DMS 273 (cell line): ENCODE data around the gene TRMT61A.

Experiments
- DNase-seq: peaks from one replicate; lab custom pipeline; 2025; ENCODE audit not compliant: unreplicated experiment; lab: John Stamatoyannopoulos, UW

Gene TRMT61A

DNA sequence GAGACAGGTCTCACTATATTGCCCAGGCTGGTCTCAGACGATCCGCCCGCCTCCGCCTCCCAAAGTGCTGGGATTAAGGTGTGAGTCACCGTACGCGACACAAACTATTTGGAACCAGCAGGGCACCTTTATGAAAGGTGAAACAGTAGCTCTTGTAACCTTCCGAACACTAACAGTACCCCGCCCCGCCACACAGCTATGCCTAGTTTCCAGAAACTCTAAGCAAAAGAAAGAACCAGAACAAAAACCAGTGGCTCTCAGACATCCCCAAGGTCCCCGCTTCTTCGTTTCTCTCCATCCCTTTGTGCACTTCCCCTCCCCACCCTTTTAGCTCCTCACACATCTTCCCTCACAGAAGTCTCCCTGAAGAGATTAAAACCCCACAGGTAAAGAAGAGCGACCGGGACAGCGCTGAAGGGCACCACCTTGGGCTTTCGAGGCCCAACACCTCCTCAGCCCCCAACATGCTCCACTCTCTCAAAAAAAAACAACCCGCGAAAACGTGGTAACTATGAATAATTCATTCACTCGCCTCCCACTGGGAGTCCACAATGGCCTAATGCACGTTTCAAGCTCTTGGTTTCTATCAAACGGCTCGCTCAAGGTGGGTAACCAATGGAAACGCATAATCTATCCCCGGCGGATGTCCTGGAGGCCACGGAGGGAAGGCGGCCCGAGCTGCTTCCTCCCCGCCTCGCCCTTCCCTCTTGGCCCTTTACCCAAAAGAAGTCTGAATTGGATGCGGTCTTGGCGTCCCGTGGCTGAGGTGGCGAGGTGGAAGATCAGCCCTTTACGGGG is 32.6 kb downstream of the TRMT61A start:
- peak; percentile 78 for DNase-seq

DNA sequence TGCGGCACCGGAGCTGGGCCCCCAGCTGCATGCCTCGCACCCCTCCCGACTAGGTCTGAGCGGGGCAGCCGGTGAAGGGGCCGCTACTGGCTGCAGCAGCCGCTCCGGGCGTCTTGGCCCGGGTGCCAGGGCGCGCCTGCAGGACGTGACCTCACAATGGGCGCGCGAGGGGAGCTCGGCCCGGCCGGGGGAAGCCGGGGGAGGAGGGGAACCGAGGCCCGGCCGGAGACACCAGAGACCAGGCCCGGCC is 33.1 kb downstream of the TRMT61A start:
- DNase-seq = peak; percentile 79

GRCh38 chr14:103562429-103563225 is 33.6 kb downstream of the TRMT61A start, which contains the start of the genes BAG5 and COA8:
TSS of gene BAG5 (minus strand) at chr14:103562657. CDS start at chr14:103561164, 1,493 bp downstream.
TSS of gene COA8 (plus strand) at chr14:103562960. CDS start at chr14:103563002, 42 bp downstream.
- peak; percentile 97 for DNase-seq

DNA sequence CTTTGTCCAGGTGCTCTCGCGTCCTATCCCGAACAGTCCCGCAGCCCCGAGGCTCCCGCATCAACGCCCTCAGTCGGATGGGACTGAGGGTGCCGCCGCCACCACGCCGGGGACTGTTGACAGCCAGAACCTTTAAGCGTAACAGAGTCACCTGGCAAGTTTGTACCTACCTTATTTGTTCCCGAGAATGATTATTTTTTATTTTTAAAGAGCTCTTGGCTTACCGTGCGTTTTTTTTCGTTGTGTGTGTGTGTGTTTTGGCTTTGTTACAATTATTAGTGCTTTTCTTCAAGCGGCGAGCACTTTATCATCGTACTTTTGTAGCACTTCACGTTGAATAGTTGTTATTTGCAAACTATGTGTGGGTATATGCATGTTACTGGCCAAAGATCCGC is 34.2 kb downstream of the TRMT61A start:
- DNase-seq = no peak

DNA sequence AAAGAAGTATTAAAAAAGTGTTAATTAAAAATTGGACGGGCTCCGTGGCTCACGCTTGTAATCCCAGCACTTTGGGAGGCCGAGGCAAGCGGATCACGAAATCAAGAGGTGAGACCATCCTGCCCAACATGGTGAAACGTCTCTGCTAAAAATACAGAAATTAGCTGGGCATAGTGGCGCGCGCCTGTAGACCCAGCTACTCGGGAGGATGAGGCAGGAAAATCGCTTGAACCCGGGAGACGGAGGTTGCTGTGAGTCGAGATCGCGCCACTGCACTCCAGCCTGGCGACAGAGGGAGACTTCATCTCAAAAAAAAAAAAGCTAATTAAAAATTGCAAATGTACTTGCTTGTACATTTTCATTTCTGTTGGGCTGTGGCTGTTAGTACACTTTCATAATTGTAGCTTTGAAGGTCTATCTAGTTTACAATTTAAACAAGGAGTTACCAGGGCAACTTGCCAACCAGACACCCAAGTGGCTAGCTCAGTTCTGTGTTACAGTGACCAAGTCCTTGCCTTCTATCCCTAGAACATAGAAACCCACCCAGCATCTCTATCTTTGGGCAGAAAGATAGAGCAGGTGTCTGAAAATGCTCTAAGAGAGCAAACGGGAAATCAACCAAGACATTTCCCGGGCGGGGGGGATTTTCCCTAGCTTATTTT is 35.0 kb downstream of the TRMT61A start:
- DNase-seq = peak; percentile 34

DNA sequence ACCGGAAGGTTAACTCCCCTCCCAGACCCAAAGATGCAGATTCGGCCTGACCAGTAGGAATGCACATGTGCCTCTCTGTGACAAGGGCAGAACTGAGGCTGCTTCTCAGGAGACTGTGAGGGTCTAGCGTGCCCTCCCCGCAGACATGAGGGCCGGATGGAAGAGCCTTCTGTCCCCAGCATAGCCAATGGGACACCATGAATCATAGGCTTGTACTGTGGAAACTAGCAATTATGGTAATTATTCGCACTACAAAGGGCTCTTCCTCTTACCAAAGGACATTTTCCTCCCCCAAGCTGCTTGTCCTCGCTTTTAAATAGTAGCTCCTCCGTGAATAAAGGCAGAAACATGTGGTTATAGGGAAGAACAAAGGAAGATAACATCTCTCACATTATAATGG is 40.0 kb downstream of the TRMT61A start:
- DNase-seq = no peak

DNA sequence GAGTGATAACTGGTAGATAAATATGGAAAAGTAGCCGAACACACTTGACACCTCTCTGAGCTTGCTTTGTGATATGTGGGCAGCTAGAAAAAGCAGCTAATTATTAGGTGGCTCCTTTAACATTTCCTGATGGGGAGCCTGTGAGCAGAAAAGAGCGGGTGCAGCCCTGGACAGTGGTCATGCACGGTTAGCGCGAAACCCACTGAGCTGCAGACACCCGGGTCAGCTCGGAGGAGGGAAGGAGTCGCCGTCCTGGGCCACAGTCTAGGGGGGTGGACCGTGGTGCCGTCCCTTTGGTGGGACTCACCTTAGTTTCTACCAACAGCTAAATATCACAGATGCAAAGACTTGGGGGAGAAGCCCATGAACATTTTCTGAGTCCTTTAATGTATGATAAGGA is 40.4 kb downstream of the TRMT61A start:
- no peak for DNase-seq

DNA sequence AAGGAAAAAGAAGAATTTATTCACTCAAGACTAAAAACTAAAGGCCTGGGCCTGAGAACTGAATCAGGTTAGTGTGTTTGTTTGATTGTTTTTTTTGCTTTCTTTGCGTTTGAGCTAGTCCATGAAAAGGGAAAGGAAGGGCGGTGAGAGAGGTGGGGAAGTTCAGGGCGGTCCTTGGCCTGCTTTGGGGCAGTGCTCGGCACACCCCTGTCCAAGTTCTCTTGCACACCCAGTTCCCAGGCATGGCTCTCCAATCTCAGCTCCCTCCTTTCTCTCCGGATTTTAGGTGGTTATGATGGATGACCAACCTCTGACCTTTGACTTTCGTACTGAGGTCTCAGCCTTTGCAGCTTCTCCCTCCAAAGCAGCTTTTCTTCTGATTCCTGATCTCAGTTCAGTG is 45.1 kb downstream of the TRMT61A start:
- no peak for DNase-seq

- DNase-seq = no peak
Observed at GRCh38 chr14:103574707-103575285, 45.8 kb downstream of the TRMT61A start.

DNA sequence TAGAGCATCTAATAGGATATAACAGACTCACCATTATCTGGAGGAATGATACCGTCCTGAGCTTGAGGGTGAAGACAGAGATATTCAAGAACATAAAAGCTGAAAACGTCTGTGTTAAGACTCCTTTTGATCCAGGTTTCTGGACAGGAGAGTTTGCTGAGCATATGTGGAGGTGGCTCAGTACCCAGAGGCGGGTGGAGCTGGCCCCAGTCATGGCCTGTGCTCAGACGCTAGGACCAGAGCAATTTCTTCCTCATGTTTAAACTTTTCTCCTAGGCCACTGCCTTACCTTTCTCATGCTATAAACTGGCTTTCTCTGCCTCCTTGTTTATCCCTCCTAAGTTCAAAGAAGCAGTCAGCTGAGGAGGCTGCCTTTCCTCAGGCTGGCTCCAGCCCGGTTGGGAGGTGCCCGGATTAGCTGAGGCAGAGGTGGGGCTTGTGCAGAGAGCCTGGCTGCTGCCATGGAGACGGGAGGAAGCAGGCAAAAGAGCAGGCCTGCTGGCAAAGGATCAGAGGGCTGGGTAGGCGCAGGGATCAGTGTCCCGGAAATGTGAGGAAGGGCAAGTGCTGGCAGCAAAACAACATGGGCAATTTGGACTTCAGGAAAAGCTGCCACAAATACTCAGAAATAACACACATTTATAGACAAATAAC is 47.5 kb downstream of the TRMT61A start:
- peak; percentile 94 for DNase-seq

DNA sequence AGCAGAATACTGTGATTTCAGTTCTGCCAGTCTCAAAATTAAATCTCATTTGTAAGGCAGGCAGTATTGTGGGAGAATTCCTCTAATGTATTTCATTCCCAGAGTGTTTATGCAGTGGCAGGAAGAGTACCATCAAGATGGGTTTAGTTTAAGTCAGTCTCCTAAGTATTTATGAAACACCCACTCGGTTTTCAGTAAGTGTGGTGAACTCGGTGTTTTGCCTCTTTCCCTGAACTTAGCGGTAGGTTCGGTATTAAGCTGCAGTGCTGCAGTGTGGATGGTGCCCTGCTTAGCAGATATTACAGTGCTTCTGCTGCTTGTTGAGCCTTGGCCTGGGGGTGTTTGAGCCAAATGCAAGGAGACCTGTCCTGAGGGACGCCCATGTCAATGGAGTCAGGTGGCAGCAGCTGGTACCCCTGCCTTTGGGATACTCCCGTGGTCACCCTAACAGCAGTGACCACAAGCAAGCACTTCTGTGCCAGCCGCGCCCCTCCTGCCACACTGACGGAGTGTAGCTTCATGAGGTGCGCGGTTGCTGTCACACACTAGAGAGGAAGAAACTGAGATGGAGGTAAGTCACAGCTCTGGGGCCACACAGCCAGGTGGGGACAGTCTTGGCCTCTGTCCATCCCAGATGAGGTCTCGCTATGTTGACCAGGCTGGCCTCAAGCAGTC is 49.5 kb downstream of the TRMT61A start:
- DNase-seq = no peak

DNA sequence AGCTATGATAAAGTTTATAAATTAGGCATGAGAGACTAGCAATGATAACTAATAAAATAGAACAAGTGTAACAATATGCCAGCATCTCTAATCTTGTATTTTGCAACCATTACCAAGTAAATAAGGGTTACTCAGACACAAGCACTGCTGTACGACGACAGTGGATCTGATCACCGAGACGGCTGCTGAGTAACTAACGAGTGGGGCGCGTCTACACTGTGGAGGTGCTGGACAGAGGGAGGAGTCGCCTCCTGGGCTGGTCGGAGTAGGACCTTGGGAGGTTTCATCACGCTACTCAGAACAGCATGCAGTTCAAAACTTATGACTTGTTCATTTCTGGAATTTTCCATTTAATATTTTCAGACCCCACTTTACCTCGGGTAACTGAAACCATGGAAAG is 52.2 kb downstream of the TRMT61A start:
- no peak for DNase-seq

DNA sequence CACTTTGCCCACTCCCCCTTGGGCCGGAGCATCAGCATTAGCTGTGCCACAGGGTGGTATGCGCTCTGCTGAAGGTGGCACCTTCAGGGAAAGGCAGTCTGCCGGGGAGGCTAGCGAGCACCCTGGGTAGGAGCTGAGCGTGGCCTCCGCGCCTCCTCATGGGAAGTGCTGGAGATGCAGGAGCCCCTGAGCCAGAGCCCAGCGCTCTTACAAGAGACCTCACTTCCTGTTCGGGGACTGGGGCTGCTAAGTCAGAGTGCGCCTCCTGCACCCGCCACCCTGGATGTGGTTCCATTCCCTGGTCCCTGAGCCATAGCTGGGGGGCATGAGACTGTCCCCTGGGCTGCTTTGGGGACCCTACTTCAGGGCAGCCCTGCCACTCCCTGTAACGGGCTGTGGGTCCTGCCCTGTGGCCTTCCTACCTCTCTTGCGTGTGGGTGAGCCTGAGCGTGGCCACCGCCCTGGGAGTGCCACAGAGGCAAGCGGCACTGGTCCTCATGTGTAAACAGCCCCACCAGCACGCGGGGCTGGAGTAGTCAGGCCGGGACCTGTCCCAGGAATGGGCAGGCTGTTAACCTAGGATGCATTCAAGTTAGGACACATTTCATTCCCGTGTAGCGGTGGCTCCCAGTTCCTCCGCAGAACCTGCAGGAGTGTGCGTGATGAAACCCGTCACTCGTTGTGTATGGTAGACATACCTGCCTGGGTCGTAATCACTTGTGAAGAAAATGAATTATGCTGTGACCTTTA is 53.1 kb downstream of the TRMT61A start:
- DNase-seq = no peak

- DNase-seq = no peak
Observed at GRCh38 chr14:103584326-103584915, 55.4 kb downstream of the TRMT61A start.
